Activated T-helper 2 cell treated with anti-CD3 and anti-CD28 coated beads, Interferon-gamma antibody, Interleukin-2, Interleukin-4, amounts not matched to agents 10 μg/mL and 5 μg/mL and 100 μg/mL, durations not matched to agents 14 hours and 24 hours and 36 hours (primary cell): ENCODE results near the gene IP6K3. TPM values are rescaled to one million over a fixed set of nuclear protein-coding genes. Genes with fewer than 3 reads are reported as not detected.

ENCODE experiments used
- DNase-seq: peaks from one replicate; pipeline ENCODE4 v3.0.0; 2021; ENCODE audit warnings: low spot score
- H3K27ac Mint-ChIP-seq: one replicate; pipeline ENCODE4 v1.8.0; 2021; ENCODE audit warnings: mixed read lengths
- H3K27me3 Mint-ChIP-seq: one replicate; pipeline ENCODE4 v1.8.0; 2021; ENCODE audit warnings: low read depth, mixed read lengths
- H3K36me3 Mint-ChIP-seq: one replicate; pipeline ENCODE4 v1.8.0; 2021; ENCODE audit warnings: low read depth, mixed read lengths
- H3K4me1 Mint-ChIP-seq: one replicate; pipeline ENCODE4 v1.8.0; 2021; ENCODE audit warnings: low read depth, mixed read lengths
- H3K4me3 Mint-ChIP-seq: one replicate; pipeline ENCODE4 v1.8.0; 2021; ENCODE audit warnings: low read depth, mild to moderate bottlenecking, moderate library complexity, mixed read lengths
- H3K9me3 Mint-ChIP-seq: one replicate; pipeline ENCODE4 v1.8.0; 2021; ENCODE audit warnings: mixed read lengths
- intact Hi-C: fragments of 100-400 bp; cut with micrococcal nuclease; formaldehyde crosslinking; loops from one replicate; pipeline ENCODE4 v1.15.1; 2023
- total RNA-seq: library from RNA; stranded (reverse); gene quantifications from 2 replicates; pipeline ENCODE4 v1.2.3, GENCODE V29; 2022

Gene IP6K3
- total RNA-seq, 1 donor from 2014 or later: not detected

- H3K4me3 Mint-ChIP-seq: no peak overlapping the region
- H3K27ac Mint-ChIP-seq: no peak overlapping the region
- peaks cover 10% of the 10 kb centered on the region for H3K4me1 Mint-ChIP-seq
- H3K27me3 Mint-ChIP-seq: no peaks in the 10 kb centered on the region
- peaks cover 64% of the 10 kb centered on the region for H3K36me3 Mint-ChIP-seq
- no peaks in the 10 kb centered on the region for H3K9me3 Mint-ChIP-seq
- no peak for DNase-seq
- intact Hi-C loops: no loop called here
Measured at GRCh38 chr6:33678932-33679490, 67.7 kb downstream of the IP6K3 start.

- no peaks in the 10 kb centered on the region for H3K27me3 Mint-ChIP-seq
- peaks cover 6% of the 10 kb centered on the region for H3K4me1 Mint-ChIP-seq
- H3K4me3 Mint-ChIP-seq: no peak overlapping the region
- peaks cover 61% of the 10 kb centered on the region for H3K36me3 Mint-ChIP-seq
- no peak overlapping the region for H3K27ac Mint-ChIP-seq
- no peaks in the 10 kb centered on the region for H3K9me3 Mint-ChIP-seq
- no peak for DNase-seq
- intact Hi-C loops: no loop called here
Measured at GRCh38 chr6:33678233-33678931, 68.3 kb downstream of the IP6K3 start.

- Mint-ChIP-seq H3K27ac (peak overlapping the region; percentile 29), H3K9me3 (no peaks in the 10 kb centered on the region), H3K4me3 (no peak overlapping the region), H3K27me3 (no peaks in the 10 kb centered on the region), H3K36me3 (peaks cover 60% of the 10 kb centered on the region), H3K4me1 (peaks cover 1% of the 10 kb centered on the region)
- no peak for DNase-seq
- intact Hi-C loops: no loop called here
Measured at GRCh38 chr6:33677689-33678088, 69.0 kb downstream of the IP6K3 start.

GRCh38 chr6:33677143-33677660 lies 69.5 kb downstream of the IP6K3 start:
- Mint-ChIP-seq H3K4me1 (no peaks in the 10 kb centered on the region), H3K36me3 (peaks cover 55% of the 10 kb centered on the region), H3K27ac (no peak overlapping the region), H3K9me3 (no peaks in the 10 kb centered on the region), H3K27me3 (no peaks in the 10 kb centered on the region), H3K4me3 (no peak overlapping the region)
- intact Hi-C loops: no loop called here
- no peak for DNase-seq

- no peak for DNase-seq
- Mint-ChIP-seq H3K36me3 (peaks cover 59% of the 10 kb centered on the region), H3K4me3 (no peak overlapping the region), H3K27ac (no peak overlapping the region), H3K27me3 (no peaks in the 10 kb centered on the region), H3K9me3 (no peaks in the 10 kb centered on the region), H3K4me1 (no peaks in the 10 kb centered on the region)
- intact Hi-C loops: no loop called here
Measured at GRCh38 chr6:33676416-33677142, 70.1 kb downstream of the IP6K3 start.

- Mint-ChIP-seq H3K9me3 (no peaks in the 10 kb centered on the region), H3K36me3 (peaks cover 58% of the 10 kb centered on the region), H3K4me3 (no peak overlapping the region), H3K27ac (no peak overlapping the region), H3K4me1 (no peaks in the 10 kb centered on the region), H3K27me3 (no peaks in the 10 kb centered on the region)
- intact Hi-C loops: no loop called here
- DNase-seq: no peak
Measured at GRCh38 chr6:33675968-33676367, 70.7 kb downstream of the IP6K3 start.

- H3K27me3 Mint-ChIP-seq: no peaks in the 10 kb centered on the region
- no peak for DNase-seq
- intact Hi-C loops: no loop called here
- peaks cover 62% of the 10 kb centered on the region for H3K36me3 Mint-ChIP-seq
- no peak overlapping the region for H3K27ac Mint-ChIP-seq
- no peak overlapping the region for H3K4me3 Mint-ChIP-seq
- H3K4me1 Mint-ChIP-seq: peaks cover 3% of the 10 kb centered on the region
- no peaks in the 10 kb centered on the region for H3K9me3 Mint-ChIP-seq
Measured at GRCh38 chr6:33673851-33674250, 72.9 kb downstream of the IP6K3 start.

GRCh38 chr6:33672808-33673207 lies 73.9 kb downstream of the IP6K3 start:
- H3K4me1 Mint-ChIP-seq: peaks cover 7% of the 10 kb centered on the region
- H3K4me3 Mint-ChIP-seq: no peak overlapping the region
- no peak for DNase-seq
- intact Hi-C loops: no loop called here
- H3K27ac Mint-ChIP-seq: no peak overlapping the region
- no peaks in the 10 kb centered on the region for H3K27me3 Mint-ChIP-seq
- H3K9me3 Mint-ChIP-seq: no peaks in the 10 kb centered on the region
- peaks cover 64% of the 10 kb centered on the region for H3K36me3 Mint-ChIP-seq

GRCh38 chr6:33671744-33672072 lies 75.0 kb downstream of the IP6K3 start:
- Mint-ChIP-seq H3K27me3 (no peaks in the 10 kb centered on the region), H3K36me3 (peaks cover 59% of the 10 kb centered on the region), H3K27ac (no peak overlapping the region), H3K9me3 (no peaks in the 10 kb centered on the region), H3K4me3 (no peak overlapping the region), H3K4me1 (peaks cover 7% of the 10 kb centered on the region)
- no peak for DNase-seq
- intact Hi-C loops: no loop called here

Other genes starting within 250 kb of the IP6K3 start
- gene BAK1, start 166.6 kb downstream of the IP6K3 start, total RNA-seq: 53.2 and 53.4 TPM in 2 replicates
- gene ITPR3, start 125.6 kb downstream of the IP6K3 start, total RNA-seq: 40.7 and 41.7 TPM in 2 replicates
- gene UQCC2, start 35.2 kb downstream of the IP6K3 start, total RNA-seq: 136 and 137 TPM in 2 replicates
- gene LEMD2, start 42.2 kb upstream of the IP6K3 start, total RNA-seq: 61.7 and 66.2 TPM in 2 replicates
- gene MLN, start 57.1 kb upstream of the IP6K3 start, total RNA-seq: not detected in 2 replicates